ENCODE results near the gene C10orf105. TPM values are rescaled to one million over a fixed set of nuclear protein-coding genes. Genes with fewer than 3 reads are reported as not detected.

The C10orf105 gene
- total and polyA plus RNA-seq, 8 donors: 0.17 to 1.0 (median 0.57) TPM

DNA sequence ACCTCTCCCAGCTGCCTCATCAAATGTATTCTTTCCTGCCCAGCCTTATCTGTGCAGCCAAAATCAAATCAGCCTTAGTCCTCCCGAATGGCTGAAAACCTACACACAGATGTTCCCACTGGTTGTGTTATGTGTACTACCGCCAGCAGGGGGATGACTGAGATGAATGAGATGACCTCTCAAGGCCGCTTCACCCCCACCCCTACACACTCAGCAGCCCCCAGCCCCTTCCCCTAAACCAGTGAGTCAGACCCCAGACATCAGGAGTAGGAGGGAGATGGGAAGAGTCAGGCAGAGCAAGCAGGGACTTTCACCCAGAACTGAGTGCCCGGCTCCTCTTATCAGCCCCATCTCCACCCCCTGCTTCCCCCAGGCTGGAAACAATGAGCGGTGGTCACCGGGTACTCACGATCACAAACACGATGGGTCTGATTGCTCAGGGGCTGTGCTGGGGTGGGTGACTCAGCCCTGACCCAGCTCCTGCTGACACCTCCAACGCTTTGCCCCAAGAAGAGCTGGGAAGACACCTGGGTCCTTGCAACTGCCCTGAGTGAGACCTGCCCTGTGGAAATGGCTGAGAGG, 6.5 kb upstream of the C10orf105 start:
- ATAC-seq (no peak), DNase-seq (no peak)
- TF ChIP-seq CTCF (IDR thresholded peaks at IDR 0.05): peak in 1 of 2 donors; percentile 62
- Histone ChIP-seq H3K27ac (peak overlapping the region in 1 of 2 donors; percentile 95), H3K4me3 (no peak overlapping the region), H3K9me3 (no peaks in the 10 kb centered on the region), H3K4me1 (peaks cover 20 to 62% of the 10 kb centered on the region in 2 donors), H3K36me3 (no peaks in the 10 kb centered on the region), H3K27me3 (no peaks in the 10 kb centered on the region)
- intact Hi-C loops (cut with DNase I): no loop called here

GRCh38 chr10:71725249-71725648, 5.7 kb upstream of the C10orf105 start:
- peak overlapping the region in 1 of 2 donors; percentile 95 for H3K27ac ChIP-seq
- no peaks in the 10 kb centered on the region for H3K9me3 ChIP-seq
- DNase-seq (no peak), ATAC-seq (no peak)
- peaks cover 20 to 54% of the 10 kb centered on the region in 2 donors for H3K4me1 ChIP-seq
- H3K36me3 ChIP-seq: no peaks in the 10 kb centered on the region
- TF ChIP-seq CTCF (IDR thresholded peaks at IDR 0.05): no peak
- no peak overlapping the region for H3K4me3 ChIP-seq
- no peaks in the 10 kb centered on the region for H3K27me3 ChIP-seq
- intact Hi-C loops (cut with DNase I): no loop called here

DNA sequence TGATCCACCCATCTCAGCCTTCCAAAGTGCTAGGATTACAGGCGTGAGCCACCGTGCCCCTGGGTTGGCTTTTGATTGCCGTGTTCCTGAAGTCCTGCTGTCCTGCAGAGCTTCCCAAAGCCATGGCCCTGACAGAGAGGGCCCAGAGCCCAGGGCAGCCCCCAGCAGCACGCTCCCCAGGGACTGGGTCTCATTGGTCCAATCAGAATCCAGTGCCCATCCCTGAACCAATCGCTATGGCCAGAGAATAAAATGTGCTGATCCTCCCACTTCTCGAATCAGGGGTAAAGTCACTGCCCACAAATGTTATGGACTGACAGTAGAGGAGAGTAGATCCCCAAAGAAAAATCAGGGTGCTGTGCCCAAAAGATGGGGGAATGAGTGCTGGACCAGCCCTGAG, 5.0 kb upstream of the C10orf105 start:
- Histone ChIP-seq H3K36me3 (no peaks in the 10 kb centered on the region), H3K27ac (no peak overlapping the region), H3K9me3 (no peaks in the 10 kb centered on the region), H3K4me3 (no peak overlapping the region), H3K4me1 (peaks cover 20 to 47% of the 10 kb centered on the region in 2 donors), H3K27me3 (no peaks in the 10 kb centered on the region)
- DNase-seq (no peak), ATAC-seq (no peak)
- no peak for TF ChIP-seq CTCF (IDR thresholded peaks at IDR 0.05)
- intact Hi-C loops (cut with DNase I): no loop called here

GRCh38 chr10:71723311-71723710, 3.7 kb upstream of the C10orf105 start:
- DNase-seq (no peak), ATAC-seq (no peak)
- peaks cover 18 to 34% of the 10 kb centered on the region in 2 donors for H3K4me1 ChIP-seq
- intact Hi-C loops (cut with DNase I): no loop called here
- no peaks in the 10 kb centered on the region for H3K27me3 ChIP-seq
- H3K36me3 ChIP-seq: no peaks in the 10 kb centered on the region
- TF ChIP-seq CTCF (IDR thresholded peaks at IDR 0.05): no peak
- no peaks in the 10 kb centered on the region for H3K9me3 ChIP-seq
- no peak overlapping the region for H3K4me3 ChIP-seq
- no peak overlapping the region for H3K27ac ChIP-seq

DNA sequence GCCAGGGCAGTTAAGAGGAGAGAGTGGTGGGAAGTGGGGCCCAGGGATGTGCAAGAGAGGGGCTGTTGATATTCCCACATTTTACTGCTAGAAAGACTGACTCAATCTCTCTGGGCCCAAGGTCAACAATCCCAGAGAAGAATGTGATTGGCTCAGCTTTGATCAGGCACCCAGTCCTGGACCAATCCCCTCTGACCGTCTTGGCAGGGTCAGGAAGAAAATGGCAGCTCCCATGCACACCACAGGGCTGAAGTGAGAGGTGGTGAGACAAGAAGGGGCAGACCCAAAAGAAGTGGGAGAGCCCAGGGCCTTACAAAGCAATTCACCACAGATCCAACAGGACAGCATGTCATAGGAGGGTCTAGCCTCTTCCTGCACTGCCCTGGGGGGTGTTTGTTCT, 3.3 kb upstream of the C10orf105 start:
- DNase-seq (no peak), ATAC-seq (no peak)
- Histone ChIP-seq H3K36me3 (no peaks in the 10 kb centered on the region), H3K4me1 (peaks cover 15 to 30% of the 10 kb centered on the region in 2 donors), H3K27ac (no peak overlapping the region), H3K9me3 (no peaks in the 10 kb centered on the region), H3K4me3 (no peak overlapping the region), H3K27me3 (no peaks in the 10 kb centered on the region)
- TF ChIP-seq CTCF (IDR thresholded peaks at IDR 0.05): no peak
- intact Hi-C loops (cut with DNase I): no loop called here
